ENCODE measurements around the gene TBC1D10B.

- TF ChIP-seq POLR2AphosphoS5 (IDR thresholded peaks at IDR 0.05; ENCODE audit: low read depth, low read length) (no peak), CTCF (IDR thresholded peaks at IDR 0.05 in 2 of 3, conservative IDR thresholded peaks at IDR 0.05 in 1 of 3; ENCODE audit: borderline replicate concordance in 1 of 3, insufficient read depth in 1 of 3, low read depth in 2 of 3, low read length in 2 of 3) (no peak), FOSL1 (IDR thresholded peaks at IDR 0.05; ENCODE audit: low read depth) (no peak), ATF3 (IDR thresholded peaks at IDR 0.05) (no peak), SIN3A (IDR thresholded peaks at IDR 0.05; ENCODE audit: low read depth) (no peak), CEBPB (IDR thresholded peaks at IDR 0.05; ENCODE audit: low read depth) (no peak), EZH2 (IDR thresholded peaks at IDR 0.05) (no peak), ZBTB33 (IDR thresholded peaks at IDR 0.05; ENCODE audit: extremely low read depth, insufficient replicate concordance, low read length) (no peak), POLR2A (IDR thresholded peaks at IDR 0.05; ENCODE audit: borderline replicate concordance, extremely low read depth, insufficient read depth, insufficient read length) (no peak)
Observed at GRCh38 chr16:30380072-30380802, 9.9 kb upstream of the TBC1D10B start.
